Transverse colon (tissue), 3 donors: ENCODE results near the gene SLC24A3.

Experiments
- CTCF ChIP-seq, 5 experiments: fragments of 200-600 bp in 3 of 5; fragments of 450-650 bp in 2 of 5; sonication (generic) in 3 of 5; IDR thresholded peaks; 1 replicate in 2 of 5; 2 replicates in 3 of 5; pipeline ENCODE4 v1.5.1; 2016 to 2017; ENCODE audit warnings: antibody characterized with exemption in 5 of 5, inconsistent platforms in 3 of 5, mild to moderate bottlenecking in 2 of 5, moderate library complexity in 1 of 5
- EP300 ChIP-seq: sonication (generic); formaldehyde crosslinking; IDR thresholded peaks from one replicate; pipeline ENCODE4 v1.6.1; 2017; ENCODE audit warnings: antibody characterized with exemption, low read depth
- POLR2A ChIP-seq: fragments of 450-650 bp; IDR thresholded peaks from one replicate; pipeline ENCODE4 v1.6.1; 2016; ENCODE audit warnings: antibody characterized with exemption, mild to moderate bottlenecking, moderate library complexity

GRCh38 chr20:19554666-19555065 is 342.2 kb downstream of the SLC24A3 start:
- TF ChIP-seq POLR2A (no peak), CTCF (IDR thresholded peaks at IDR 0.05) (no peak), EP300 (no peak)
